K562 (cell line): ENCODE data around the gene DNAI1. TPM values are rescaled to one million over a fixed set of nuclear protein-coding genes. Genes with fewer than 3 reads are reported as not detected.

Experiments
- ATAC-seq: fragments of 200-7000 bp; cut with Tn5 transposase; 3 replicates; pipeline ENCODE4 v1.9.1; 2020; ENCODE audit warnings: moderate library complexity
- BruUV-seq: library from RNA; stranded (reverse); fragments of 400-500 nt; replicated peaks from 2 replicates; lab custom pipeline; 2021; lab: Mats Ljungman, UMichigan
- CTCF ChIA-PET: fragments of 300-600 bp; formaldehyde crosslinking; extraction: SDS; loops from one replicate; lab custom pipeline; 2021; ENCODE audit warnings: low intra/inter-chr PET ratio; lab: Yijun Ruan, JAX
- POLR2A ChIA-PET: fragments of 300-600, 350-650 bp; sonication (Branson Sonifier 250); formaldehyde crosslinking; extraction: SDS; loops from one replicate; lab custom pipeline; 2021; ENCODE audit warnings: antibody characterized with exemption, inconsistent platforms; lab: Yijun Ruan, JAX
- DNase-seq, 4 experiments: peaks; one replicate each; pipeline versions ENCODE4 v3.0.0 to v3.0.0-alpha.2; 2011 to 2018; ENCODE audit warnings: low spot score in 3 of 4, mixed read lengths in 3 of 4; ENCODE audit errors: extremely low read depth in 1 of 4
- FAIRE-seq: peaks from 2 replicates; lab custom pipeline; 2011; peaks lifted over from hg19 to GRCh38; lab: Jason Lieb, UNC
- H2AFZ ChIP-seq: 2 replicates; pipeline ENCODE4 v1.6.0; 2011; ENCODE audit warnings: low read depth, low read length, control low read depth, inconsistent platforms
- H3K27ac ChIP-seq: fragments of 200-600 bp; 3 replicates; pipeline ENCODE4 v1.8.0; 2011; ENCODE audit warnings: low read depth, mild to moderate bottlenecking, control low read depth, inconsistent platforms, low read length, moderate library complexity, mixed read lengths; ENCODE audit errors: extremely low read depth
- H3K27me3 ChIP-seq, 2 experiments: fragments of 300-600 bp in 1 of 2; 2 replicates in 1 of 2; 3 replicates in 1 of 2; pipeline versions ENCODE4 v1.6.0 to v1.8.0; 2011; ENCODE audit warnings: inconsistent platforms in 2 of 2, low read length in 2 of 2, mild to moderate bottlenecking in 1 of 2, mixed read lengths in 1 of 2, moderate library complexity in 1 of 2; ENCODE audit not compliant: control insufficient read depth in 2 of 2, insufficient read depth in 2 of 2
- H3K36me3 ChIP-seq: fragments of 300-600 bp; 3 replicates; pipeline ENCODE4 v1.8.0; 2011; ENCODE audit warnings: mild to moderate bottlenecking, low read length, inconsistent platforms; ENCODE audit not compliant: control insufficient read depth, insufficient read depth
- H3K4me1 ChIP-seq, 2 experiments: fragments of 200-600 bp in 1 of 2; replicated peaks in 1 of 2; 2 replicates in 1 of 2; 3 replicates in 1 of 2; pipeline versions ENCODE4 v1.5.1 to v1.8.0; 2011; ENCODE audit warnings: inconsistent platforms in 2 of 2, low read length in 2 of 2, mild to moderate bottlenecking in 1 of 2, mixed read lengths in 1 of 2, moderate library complexity in 1 of 2; ENCODE audit not compliant: control insufficient read depth in 2 of 2, insufficient read depth in 2 of 2
- H3K4me2 ChIP-seq: 2 replicates; pipeline ENCODE4 v1.6.1; 2011; ENCODE audit warnings: low read length, control low read depth, inconsistent platforms, mixed read lengths; ENCODE audit not compliant: insufficient read depth
- H3K4me3 ChIP-seq: fragments of 200-600 bp; sonication (generic), shearing (Covaris generic); 2 replicates; pipeline ENCODE4 v1.5.1; 2016; ENCODE audit warnings: control low read depth, inconsistent platforms
- H3K79me2 ChIP-seq: fragments of 200-600 bp; 3 replicates; pipeline ENCODE4 v1.8.0; 2011; ENCODE audit warnings: low read length, inconsistent platforms; ENCODE audit not compliant: control insufficient read depth, insufficient read depth
- H3K9ac ChIP-seq, 2 experiments: 2 replicates each; pipeline versions ENCODE4 v1.6.0 to v1.6.1; 2011; ENCODE audit warnings: low read depth in 2 of 2, low read length in 2 of 2, control low read depth in 1 of 2, inconsistent platforms in 1 of 2, mild to moderate bottlenecking in 1 of 2, mixed read lengths in 1 of 2; ENCODE audit not compliant: insufficient read depth in 1 of 2
- H3K9me1 ChIP-seq: one replicate; pipeline ENCODE4 v1.6.0; 2011; ENCODE audit warnings: inconsistent platforms, mild to moderate bottlenecking, low read length, moderate library complexity; ENCODE audit not compliant: control insufficient read depth, insufficient read depth
- H3K9me3 ChIP-seq: replicated peaks from 2 replicates; pipeline ENCODE4 v1.5.1; 2011; ENCODE audit warnings: low read depth, low read length, inconsistent platforms; ENCODE audit not compliant: control insufficient read depth, insufficient read depth
- H4K20me1 ChIP-seq: replicated peaks from 2 replicates; pipeline ENCODE4 v1.6.1; 2011; ENCODE audit warnings: low read length, inconsistent platforms, mixed read lengths; ENCODE audit not compliant: control insufficient read depth, insufficient read depth
- TFE3 ChIP-seq: fragments of 450-650 bp; formaldehyde crosslinking; IDR thresholded peaks from 2 replicates; pipeline ENCODE4 v1.4.0; 2020; ENCODE audit warnings: mild to moderate bottlenecking, mixed read lengths
- ZNF224 ChIP-seq: sonication (generic); formaldehyde crosslinking; IDR thresholded peaks from 2 replicates; pipeline ENCODE4 v1.8.0; 2022; ENCODE audit warnings: mild to moderate bottlenecking, missing genetic modification reagents
- WGBS: fragments of 100-300 bp; shearing (Covaris generic); methylation state at CpG from one replicate; pipeline ENCODE4 v1.1.6; 2016; ENCODE audit warnings: low coverage, mixed read lengths; ENCODE audit not compliant: insufficient coverage; ENCODE audit errors: missing lambda C conversion rate; 5-methylcytosine and 5-hydroxymethylcytosine counted together
- in situ Hi-C: fragments of 300-500 bp; cut with MboI; formaldehyde crosslinking; loops from 4 replicates; pipeline ENCODE4 v1.15.0; 2018; ENCODE audit warnings: inconsistent platforms, mixed read lengths
- intact Hi-C: fragments of 100-400 bp; cut with micrococcal nuclease; formaldehyde crosslinking; loops from 2 replicates; pipeline ENCODE4 v1.14.2; 2022
- polyA plus RNA-seq, 8 experiments: library from polyadenylated mRNA; depleted of rRNA in 4 of 8; stranded (reverse) in 5 of 8; unstranded in 3 of 8; fragments of >200 nt; fragmentation: Nextera tagmentation in 2 of 8; fragmentation: Illumina TruSeq in 1 of 8; extraction: Ambion mirVana in 2 of 8; extraction: Trizol in 1 of 8; gene quantifications; 2 replicates each; pipeline versions ENCODE4 v1.2.1 to v1.2.3, GENCODE V29; 2011 to 2014; ENCODE audit warnings: inconsistent platforms in 1 of 8, missing spikeins in 1 of 8
- total RNA-seq, 7 experiments: library from RNA; depleted of rRNA in 6 of 7; stranded (reverse); fragments of >200 nt in 6 of 7; fragmentation: Illumina TruSeq in 2 of 7; extraction: Trizol in 2 of 7; gene quantifications; 2 replicates each; pipeline versions ENCODE4 v1.2.1 to v1.2.3, GENCODE V29; 2011 to 2021; ENCODE audit warnings: low replicate concordance in 1 of 7

DNAI1 gene
- total and polyA plus RNA-seq, 9 of the 15 experiments (the other 6 are each of a cell fraction or from before 2014, with no cell fraction given) = 0.01 to 0.17 (median 0.04) TPM; not detected in 6

DNA sequence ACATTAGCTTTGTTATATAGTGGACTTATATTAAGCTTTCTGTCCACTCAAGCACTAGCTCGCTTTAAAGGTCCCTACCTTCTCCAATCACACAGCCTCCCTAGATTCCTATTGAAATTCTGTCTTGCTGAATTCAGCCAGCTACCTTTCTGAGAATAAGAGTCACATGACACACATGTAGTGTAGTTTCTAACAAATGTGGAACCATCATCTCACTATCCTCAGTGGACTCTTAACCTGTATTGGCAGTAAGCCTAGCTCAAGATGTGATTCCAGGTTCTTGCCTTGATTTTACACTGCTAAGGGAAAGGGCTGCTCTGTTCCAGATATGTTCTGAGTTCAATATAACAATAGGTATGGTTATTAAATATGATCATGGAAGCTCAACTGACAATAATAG is 11.7 kb upstream of the DNAI1 start:
- no peak for DNase-seq

More for the DNA sequence above, 11.7 kb upstream of the DNAI1 start:
- 100% methylated on average over 1 of the region's 1 CpG for WGBS
- no TSS peak for BruUV-seq
- Histone ChIP-seq H3K4me3 (no peak overlapping the region), H3K27ac (no peak overlapping the region), H3K27me3 (no peaks in the 10 kb centered on the region), H3K9ac (no peak overlapping the region), H3K4me2 (no peak overlapping the region), H4K20me1 (peaks cover 6% of the 10 kb centered on the region; the same call in 1 of the 2 replicates), H2AFZ (no peak overlapping the region), H3K36me3 (no peaks in the 10 kb centered on the region), H3K9me3 (no peaks in the 10 kb centered on the region), H3K79me2 (no peaks in the 10 kb centered on the region), H3K4me1 (peaks cover 7 to 12% of the 10 kb centered on the region in 2 experiments; a peak in 3 of 5 replicates), H3K9me1 (no peaks in the 10 kb centered on the region)
- ChIA-PET POLR2A (interaction anchor here (1.5 kb wide), 1 partner anchor 10 kb away, joined by 3 read pairs; no protein-coding TSS in a partner anchor), CTCF (no interaction called here)
- intact Hi-C loops = no loop called here
- ATAC-seq = no peak
- in situ Hi-C loops = loop anchor here (5.0 kb wide), 1 partner anchor 50 kb away; no protein-coding TSS in a partner anchor
- TF ChIP-seq ZNF224 = no peak
- peak; percentile 81 for TF ChIP-seq TFE3 (CRISPR knock-in tag)
- TF ChIP-seq, all 486 proteins: peak for 1
- FAIRE-seq = no peak
